ENCODE results near the gene HYAL4. TPM values are rescaled to one million over a fixed set of nuclear protein-coding genes. Genes with fewer than 3 reads are reported as not detected.
A peak's percentile ranks its signal among the peaks of the same experiment; 100 is the strongest.
"Not testable (repeated sequence)": the region's sequence is repeated elsewhere in the genome, so short reads cannot be mapped to it uniquely, and the experiment has no call there.

The HYAL4 gene
- total and polyA plus RNA-seq, 4 experiments from 2014 or later, result not detected

GRCh38 chr7:123846217-123846891 is 1.4 kb downstream of the HYAL4 start:
- Mint-ChIP-seq H3K27ac (no peak overlapping the region), H3K9me3 (peaks cover 0 to 6% (median under 1%) of the 10 kb centered on the region in 8 donors), H3K27me3 (peaks cover 10% of the 10 kb centered on the region in 2 donors), H3K4me3 (no peak overlapping the region), H3K4me1 (no peaks in the 10 kb centered on the region), H3K36me3 (no peaks in the 10 kb centered on the region)
- Histone ChIP-seq H3K36me3 (ENCODE audit: insufficient read depth, low read length) (no peaks in the 10 kb centered on the region), H3K27ac (ENCODE audit: low read depth, low read length) (no peak overlapping the region), H3K9me3 (ENCODE audit: control insufficient read depth in 1 of 2, low read length in 2 of 2) (no peaks in the 10 kb centered on the region), H3K4me1 (ENCODE audit: insufficient read depth, low read length) (no peaks in the 10 kb centered on the region), H3K27me3 (ENCODE audit: insufficient read depth, low read length) (no peaks in the 10 kb centered on the region), H3K4me3 (ENCODE audit: low read length in 2 of 2) (no peak overlapping the region)
- POLR2A ChIA-PET (ENCODE audit: partially characterized antibody), result no interaction called here
- CTCF ChIA-PET (ENCODE audit: partially characterized antibody), result interaction anchor here (1.1 kb wide), 1 partner anchor 164 kb away, joined by 4 read pairs; no protein-coding TSS in a partner anchor
- DNase-seq, result no peak
- intact Hi-C loops (cut with micrococcal nuclease), result no loop called here

- H3K36me3 ChIP-seq (ENCODE audit: insufficient read depth, low read length), result no peaks in the 10 kb centered on the region
- H3K4me3 ChIP-seq (ENCODE audit: low read length in 2 of 2), result no peak overlapping the region
- H3K4me3 Mint-ChIP-seq, result no peak overlapping the region
- peaks cover 10 to 11% of the 10 kb centered on the region in 2 donors for H3K27me3 Mint-ChIP-seq
- H3K9me3 ChIP-seq (ENCODE audit: control insufficient read depth in 1 of 2, low read length in 2 of 2), result no peaks in the 10 kb centered on the region
- H3K4me1 ChIP-seq (ENCODE audit: insufficient read depth, low read length), result no peaks in the 10 kb centered on the region
- peaks cover 0 to 7% (median 2%) of the 10 kb centered on the region in 8 donors for H3K9me3 Mint-ChIP-seq
- ChIA-PET POLR2A (ENCODE audit: partially characterized antibody) (no interaction called here), CTCF (ENCODE audit: partially characterized antibody) (no interaction called here)
- no peak overlapping the region for H3K27ac ChIP-seq (ENCODE audit: low read depth, low read length)
- intact Hi-C loops (cut with micrococcal nuclease), result no loop called here
- H3K36me3 Mint-ChIP-seq, result no peaks in the 10 kb centered on the region
- DNase-seq, result no peak
- H3K27ac Mint-ChIP-seq, result no peak overlapping the region
- no peaks in the 10 kb centered on the region for H3K27me3 ChIP-seq (ENCODE audit: insufficient read depth, low read length)
- H3K4me1 Mint-ChIP-seq, result no peaks in the 10 kb centered on the region
Observed at GRCh38 chr7:123847868-123848267, 2.9 kb downstream of the HYAL4 start.

GRCh38 chr7:123849855-123850254 is 4.9 kb downstream of the HYAL4 start:
- H3K4me3 Mint-ChIP-seq, result no peak overlapping the region
- Histone ChIP-seq H3K4me1 (ENCODE audit: insufficient read depth, low read length) (no peaks in the 10 kb centered on the region), H3K27ac (ENCODE audit: low read depth, low read length) (no peak overlapping the region), H3K36me3 (ENCODE audit: insufficient read depth, low read length) (no peaks in the 10 kb centered on the region), H3K4me3 (ENCODE audit: low read length in 2 of 2) (no peak overlapping the region), H3K9me3 (ENCODE audit: control insufficient read depth in 1 of 2, low read length in 2 of 2) (no peaks in the 10 kb centered on the region), H3K27me3 (ENCODE audit: insufficient read depth, low read length) (no peaks in the 10 kb centered on the region)
- peaks cover 6 to 14% of the 10 kb centered on the region in 2 donors for H3K27me3 Mint-ChIP-seq
- no peak for DNase-seq
- no peaks in the 10 kb centered on the region for H3K36me3 Mint-ChIP-seq
- no peaks in the 10 kb centered on the region for H3K4me1 Mint-ChIP-seq
- peaks cover 0 to 7% (median 3%) of the 10 kb centered on the region in 8 donors for H3K9me3 Mint-ChIP-seq
- CTCF ChIA-PET (ENCODE audit: partially characterized antibody), result interaction anchor here (1.2 kb wide), 1 partner anchor 15 kb away, joined by 3 read pairs; no protein-coding TSS in a partner anchor
- intact Hi-C loops (cut with micrococcal nuclease), result no loop called here
- no peak overlapping the region for H3K27ac Mint-ChIP-seq
- POLR2A ChIA-PET (ENCODE audit: partially characterized antibody), result no interaction called here

- H3K4me3 ChIP-seq (ENCODE audit: low read length in 2 of 2); H3K9me3 ChIP-seq (ENCODE audit: control insufficient read depth in 1 of 2, low read length in 2 of 2); DNase-seq; H3K4me1 ChIP-seq (ENCODE audit: insufficient read depth, low read length); H3K4me3 Mint-ChIP-seq; H3K36me3 ChIP-seq (ENCODE audit: insufficient read depth, low read length); POLR2A ChIA-PET (ENCODE audit: partially characterized antibody); H3K27ac ChIP-seq (ENCODE audit: low read depth, low read length); H3K4me1 Mint-ChIP-seq; H3K36me3 Mint-ChIP-seq; H3K27me3 ChIP-seq (ENCODE audit: insufficient read depth, low read length); intact Hi-C loops (cut with micrococcal nuclease); CTCF ChIA-PET (ENCODE audit: partially characterized antibody): not testable (repeated sequence)
- Mint-ChIP-seq H3K9me3 (peaks cover 0 to 18% (median 5%) of the 10 kb centered on the region in 8 donors), H3K27me3 (peaks cover 1 to 14% of the 10 kb centered on the region in 2 donors), H3K27ac (peak overlapping the region in 1 of 7 donors; percentile 4)
Observed at GRCh38 chr7:123851404-123851803, 6.4 kb downstream of the HYAL4 start.

- H3K4me3 Mint-ChIP-seq; H3K27ac ChIP-seq (ENCODE audit: low read depth, low read length); H3K36me3 Mint-ChIP-seq; H3K27ac Mint-ChIP-seq; CTCF ChIA-PET (ENCODE audit: partially characterized antibody); H3K9me3 ChIP-seq (ENCODE audit: control insufficient read depth in 1 of 2, low read length in 2 of 2); H3K36me3 ChIP-seq (ENCODE audit: insufficient read depth, low read length); H3K4me1 Mint-ChIP-seq; H3K27me3 ChIP-seq (ENCODE audit: insufficient read depth, low read length); POLR2A ChIA-PET (ENCODE audit: partially characterized antibody); H3K4me3 ChIP-seq (ENCODE audit: low read length in 2 of 2); intact Hi-C loops (cut with micrococcal nuclease); DNase-seq; H3K4me1 ChIP-seq (ENCODE audit: insufficient read depth, low read length): not testable (repeated sequence)
- Mint-ChIP-seq H3K9me3 (peaks cover 0 to 19% (median 5%) of the 10 kb centered on the region in 8 donors), H3K27me3 (peaks cover 3 to 13% of the 10 kb centered on the region in 2 donors)
Observed at GRCh38 chr7:123854291-123854690, 9.3 kb downstream of the HYAL4 start.

- H3K27ac Mint-ChIP-seq; H3K27ac ChIP-seq (ENCODE audit: low read depth, low read length); H3K36me3 Mint-ChIP-seq; H3K4me1 ChIP-seq (ENCODE audit: insufficient read depth, low read length); H3K27me3 ChIP-seq (ENCODE audit: insufficient read depth, low read length); H3K4me3 Mint-ChIP-seq; H3K4me1 Mint-ChIP-seq; DNase-seq; H3K36me3 ChIP-seq (ENCODE audit: insufficient read depth, low read length); H3K4me3 ChIP-seq (ENCODE audit: low read length in 2 of 2); POLR2A ChIA-PET (ENCODE audit: partially characterized antibody); intact Hi-C loops (cut with micrococcal nuclease); H3K9me3 ChIP-seq (ENCODE audit: control insufficient read depth in 1 of 2, low read length in 2 of 2): not testable (repeated sequence)
- Mint-ChIP-seq H3K9me3 (peaks cover 0 to 17% (median 5%) of the 10 kb centered on the region in 8 donors), H3K27me3 (peaks cover 2 to 13% of the 10 kb centered on the region in 2 donors)
- CTCF ChIA-PET (ENCODE audit: partially characterized antibody), result interaction anchor here (1.2 kb wide), 1 partner anchor 14 kb away, joined by 3 read pairs; no protein-coding TSS in a partner anchor
Observed at GRCh38 chr7:123856428-123856827, 11.5 kb downstream of the HYAL4 start.

GRCh38 chr7:123860848-123861247 is 15.9 kb downstream of the HYAL4 start:
- Mint-ChIP-seq H3K36me3 (no peaks in the 10 kb centered on the region), H3K9me3 (peaks cover 0 to 5% (median under 1%) of the 10 kb centered on the region in 8 donors), H3K4me1 (no peaks in the 10 kb centered on the region), H3K4me3 (no peak overlapping the region), H3K27me3 (peaks cover 6 to 10% of the 10 kb centered on the region in 2 donors), H3K27ac (no peak overlapping the region)
- ChIA-PET CTCF (ENCODE audit: partially characterized antibody) (no interaction called here), POLR2A (ENCODE audit: partially characterized antibody) (no interaction called here)
- Histone ChIP-seq H3K4me1 (ENCODE audit: insufficient read depth, low read length) (no peaks in the 10 kb centered on the region), H3K27ac (ENCODE audit: low read depth, low read length) (no peak overlapping the region), H3K9me3 (ENCODE audit: control insufficient read depth in 1 of 2, low read length in 2 of 2) (no peaks in the 10 kb centered on the region), H3K4me3 (ENCODE audit: low read length in 2 of 2) (no peak overlapping the region), H3K27me3 (ENCODE audit: insufficient read depth, low read length) (no peaks in the 10 kb centered on the region), H3K36me3 (ENCODE audit: insufficient read depth, low read length) (no peaks in the 10 kb centered on the region)
- intact Hi-C loops (cut with micrococcal nuclease), result no loop called here
- no peak for DNase-seq

Data from CD4-positive, alpha-beta memory T cell (primary cell).